NCI-H146 (cell line): ENCODE results near the gene BCO1.

Experiments
- DNase-seq: peaks from one replicate; lab custom pipeline; 2025; lab: John Stamatoyannopoulos, UW

Gene BCO1

DNA sequence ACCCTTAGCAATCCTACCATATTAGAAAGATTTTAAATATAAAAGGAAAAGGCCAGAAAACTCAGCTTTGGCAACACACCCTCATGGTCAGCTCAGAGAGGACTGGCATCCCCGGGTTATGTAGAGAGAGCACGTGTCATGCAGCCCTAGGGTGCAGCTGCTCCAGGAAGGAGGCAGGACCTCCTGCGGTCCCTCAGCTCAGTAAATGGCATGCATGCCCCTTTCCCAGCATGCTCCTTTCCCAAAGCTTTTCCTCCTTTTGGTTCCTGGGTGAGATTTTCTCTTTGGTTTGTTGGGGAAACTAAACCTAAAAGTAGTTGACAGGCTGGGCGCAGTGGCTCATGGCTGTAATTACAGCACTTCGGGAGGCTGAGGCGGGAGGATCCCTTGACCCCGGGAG, 80.2 kb downstream of the BCO1 start:
- no peak for DNase-seq

DNA sequence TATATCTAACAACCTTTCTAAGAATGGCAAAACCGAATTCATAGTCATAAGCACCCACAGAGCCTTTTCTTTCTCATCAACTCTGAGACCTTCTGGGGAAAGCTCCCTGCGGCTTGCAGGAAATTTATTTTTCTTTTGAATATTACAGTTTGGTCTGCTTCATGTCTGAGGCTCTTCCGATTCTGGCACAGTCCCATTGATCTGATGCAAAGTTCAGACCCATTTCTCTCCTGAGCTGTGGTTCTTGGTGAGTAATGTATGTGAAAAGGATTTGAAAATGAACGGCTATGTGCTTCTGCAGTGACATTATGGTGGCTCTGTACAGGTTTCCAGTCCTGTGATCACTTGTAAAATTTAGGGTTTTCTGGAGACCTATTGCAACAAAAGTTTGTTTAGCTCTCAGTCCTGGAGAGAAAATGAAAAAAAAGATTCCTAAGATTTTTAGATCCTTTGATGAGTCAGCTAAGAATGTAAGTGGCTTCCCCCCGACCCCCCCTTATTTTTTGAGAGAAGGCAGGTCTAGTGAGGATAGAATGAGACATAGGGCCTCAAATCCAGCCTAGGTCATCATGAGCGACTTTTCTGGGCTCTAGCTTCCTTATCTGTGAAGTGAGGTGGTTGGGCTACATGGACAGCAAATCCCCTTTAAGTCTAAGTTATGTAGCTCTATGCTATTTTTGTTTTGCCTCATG, 80.9 kb downstream of the BCO1 start:
- DNase-seq = no peak

DNA sequence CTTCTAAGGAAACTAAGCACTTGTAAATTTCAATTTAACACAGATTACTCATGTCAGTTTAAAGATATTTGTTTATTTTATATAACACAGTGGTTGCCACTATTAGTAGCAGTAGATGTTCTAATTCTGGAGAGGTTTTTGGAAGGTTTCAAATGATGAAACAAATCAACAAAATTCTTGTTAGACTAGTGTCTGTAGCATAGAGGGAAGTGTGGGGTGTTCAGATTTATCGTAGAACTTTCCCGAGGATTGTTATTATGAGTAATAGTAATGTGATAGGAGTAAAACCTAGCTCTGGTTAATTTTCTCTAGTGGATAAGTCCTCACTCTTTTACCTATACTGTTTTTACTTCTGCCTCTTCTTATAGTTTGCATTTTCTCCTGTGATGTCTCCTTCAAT, 82.5 kb downstream of the BCO1 start:
- no peak for DNase-seq

DNA sequence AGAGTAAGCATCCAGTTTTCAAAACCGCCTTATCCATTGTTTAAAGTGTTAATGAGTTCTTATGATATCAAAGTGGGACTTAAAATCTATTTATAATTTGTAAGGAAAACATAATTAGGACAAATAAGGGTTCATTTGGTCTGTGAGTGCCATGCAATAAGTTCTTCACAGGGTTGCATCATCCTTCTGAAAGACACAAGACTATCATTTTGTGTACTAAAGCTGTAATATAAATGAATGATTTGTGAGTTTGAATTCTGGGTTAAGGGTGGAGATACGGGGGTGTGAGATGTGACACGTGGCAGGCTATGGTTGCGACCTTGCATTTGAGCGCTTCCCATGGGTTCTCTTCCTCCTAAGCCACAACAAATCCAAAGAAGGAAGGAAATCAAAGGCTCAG, 83.0 kb downstream of the BCO1 start:
- DNase-seq = no peak

DNA sequence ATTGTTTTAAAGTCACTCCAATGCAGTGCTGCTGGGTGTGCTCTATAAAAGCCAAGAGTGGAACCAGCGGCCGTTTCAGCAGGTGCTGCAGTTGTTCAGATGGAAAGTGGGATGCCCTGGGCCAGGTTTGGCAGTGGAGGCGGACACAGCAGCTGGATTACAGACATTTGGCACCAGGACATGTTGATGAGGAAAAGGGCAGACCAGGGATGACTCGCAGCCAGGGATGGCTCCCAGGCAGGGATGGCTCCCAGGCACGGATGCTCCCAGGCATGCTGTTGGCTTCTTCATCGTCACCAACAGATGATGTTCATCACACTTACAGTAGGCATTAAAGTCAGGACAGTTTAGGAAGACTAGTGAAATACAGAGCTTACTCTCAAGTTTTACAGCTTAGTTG, 86.3 kb downstream of the BCO1 start:
- DNase-seq = no peak

DNA sequence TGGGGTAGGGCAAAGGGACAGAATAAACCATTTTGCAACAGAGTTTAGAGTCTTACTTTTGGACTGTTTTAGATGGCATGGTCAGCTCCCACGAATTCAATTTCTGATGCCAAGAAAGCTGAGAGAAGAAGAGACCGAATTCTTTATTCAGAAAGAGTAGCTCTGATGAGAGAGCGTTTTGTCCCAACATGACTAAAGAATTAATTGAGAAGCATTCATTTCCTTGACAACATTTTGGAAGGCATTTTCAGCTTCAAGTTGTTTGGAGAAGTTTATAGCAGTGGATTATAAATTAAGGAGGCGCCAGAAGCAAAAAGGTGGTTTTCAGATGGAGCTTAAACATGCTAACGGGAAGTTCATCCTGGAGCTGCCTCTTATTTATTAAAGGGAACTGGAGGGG, 88.5 kb downstream of the BCO1 start:
- no peak for DNase-seq

DNA sequence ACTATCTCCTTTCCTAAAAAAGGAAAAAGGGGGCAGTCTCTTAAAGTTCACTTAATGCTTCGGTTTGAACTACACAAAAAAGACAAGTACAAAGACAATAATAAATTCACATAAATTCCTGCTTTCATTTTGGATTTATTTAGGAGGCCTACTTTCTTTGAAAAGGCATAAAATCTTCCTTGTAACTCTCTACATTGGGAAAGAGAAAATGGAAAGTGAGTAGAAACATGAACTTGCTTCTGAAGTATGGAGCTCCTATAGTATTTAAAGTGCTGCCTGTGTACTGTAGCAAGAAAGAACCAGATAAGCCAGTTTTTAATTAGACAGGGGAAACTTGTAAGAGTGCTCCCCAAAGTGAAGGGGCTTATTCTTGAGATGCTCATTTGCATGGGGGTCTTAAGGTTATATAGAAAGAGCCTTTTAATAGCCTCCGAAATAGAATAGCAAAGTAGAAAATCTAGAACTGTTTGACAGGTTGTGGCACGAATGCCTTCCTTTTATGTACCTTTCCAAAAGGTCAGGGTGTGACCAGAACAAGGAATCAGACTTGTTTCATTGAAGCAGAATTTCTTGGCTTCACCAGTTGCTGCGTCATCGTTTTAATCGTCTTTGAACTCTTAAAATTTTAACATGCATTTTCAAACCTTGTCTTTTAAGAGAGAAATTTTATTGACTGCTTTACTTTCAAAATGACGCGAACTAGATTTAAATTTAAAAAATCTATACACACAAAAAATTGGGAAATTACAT, 89.1 kb downstream of the BCO1 start:
- no peak for DNase-seq

DNA sequence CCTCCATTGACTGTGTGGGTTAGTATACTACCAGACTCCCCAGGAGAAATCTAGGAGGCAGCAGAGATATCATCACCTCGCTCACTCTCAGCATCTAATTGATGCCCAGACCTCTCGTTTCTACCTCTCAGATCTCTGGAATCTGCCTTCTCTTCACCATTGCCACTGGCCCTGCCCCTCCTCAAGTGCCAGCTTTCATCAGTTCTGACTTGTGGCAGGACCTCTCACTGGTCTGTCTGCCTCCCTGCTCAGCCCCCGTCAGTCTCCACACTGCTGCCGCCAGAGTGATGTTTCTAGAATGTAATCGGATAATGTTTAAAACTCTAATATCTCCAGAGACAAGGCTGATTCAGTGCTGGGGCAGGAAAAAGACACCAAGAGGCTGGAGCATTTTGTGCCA, 91.5 kb downstream of the BCO1 start:
- no peak for DNase-seq

DNA sequence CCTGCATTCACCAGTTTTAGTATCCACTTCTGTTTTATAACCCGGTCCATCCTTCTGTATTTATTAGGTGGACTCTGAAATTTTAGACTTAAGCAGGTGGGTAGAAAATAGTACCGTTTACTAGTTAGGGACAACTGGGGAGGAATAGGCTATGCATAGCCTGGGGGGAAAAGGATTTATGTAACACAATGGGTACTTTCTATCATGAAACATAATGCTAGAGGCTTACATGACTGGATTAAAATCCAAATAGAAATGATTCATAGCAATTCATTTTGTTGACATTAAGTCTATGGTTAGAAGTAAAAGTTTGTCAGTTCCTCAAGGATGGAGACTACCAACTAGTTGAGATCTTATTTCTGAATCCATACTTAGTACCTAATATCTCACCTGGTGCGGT, 94.9 kb downstream of the BCO1 start:
- DNase-seq = no peak

DNA sequence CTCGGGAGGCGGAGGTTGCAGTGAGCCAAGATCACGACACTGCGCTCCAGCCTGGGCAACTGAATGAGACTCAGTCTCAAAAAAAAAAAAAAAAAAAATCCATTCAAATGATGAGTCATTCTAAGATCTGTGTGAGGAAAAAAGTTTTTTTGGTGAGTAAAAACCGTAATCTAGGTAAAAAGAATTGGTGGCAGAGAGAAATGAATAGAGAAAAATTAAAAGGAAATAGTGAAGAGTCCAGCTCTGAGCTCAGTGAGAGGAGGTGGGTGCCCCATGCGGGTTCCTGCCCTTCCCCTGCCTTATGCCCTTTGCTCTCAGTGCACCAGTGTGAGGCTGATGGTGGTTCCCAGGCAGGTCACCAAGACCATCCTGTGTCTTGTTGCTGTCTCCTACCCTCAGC, 97.2 kb downstream of the BCO1 start:
- no peak for DNase-seq

DNA sequence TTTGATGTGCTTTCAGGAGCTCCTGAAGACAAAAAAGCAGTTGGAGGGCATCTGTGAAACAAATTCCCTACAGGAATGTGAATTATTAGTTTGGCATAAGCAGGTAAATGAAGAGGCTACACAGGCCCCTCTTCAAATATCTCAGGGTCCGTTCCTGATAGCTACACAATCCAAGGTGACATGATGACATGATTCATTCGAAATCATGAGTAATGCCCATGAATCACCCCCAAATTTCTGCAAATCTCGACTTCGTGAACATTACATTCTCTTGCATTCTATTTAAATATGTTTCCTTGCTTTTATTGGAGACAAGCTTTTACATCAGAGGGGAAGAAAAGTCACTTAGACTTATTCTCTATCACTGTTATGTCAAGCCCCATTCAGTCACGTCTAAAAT, 98.6 kb downstream of the BCO1 start:
- no peak for DNase-seq
